IMR-90 (cell line): ENCODE data around the gene CTPS1. TPM values are rescaled to one million over a fixed set of nuclear protein-coding genes. Genes with fewer than 3 reads are reported as not detected.

Source experiments
- ATAC-seq: fragments of 200-7000 bp; cut with Tn5 transposase; 2 replicates; pipeline ENCODE4 v1.9.1; 2020; ENCODE audit warnings: low read depth, mild to moderate bottlenecking, moderate library complexity
- BruUV-seq: library from RNA; stranded (reverse); fragments of 400-500 nt; replicated peaks from 2 replicates; lab custom pipeline; 2021; lab: Mats Ljungman, UMichigan
- CTCF ChIA-PET: fragments of 300-600 bp; formaldehyde crosslinking; extraction: SDS; loops from one replicate; lab custom pipeline; 2021; ENCODE audit warnings: antibody characterized with exemption; lab: Yijun Ruan, JAX
- POLR2A ChIA-PET: fragments of 300-600 bp; sonication (Branson Sonifier 250); formaldehyde crosslinking; loops from one replicate; lab custom pipeline; 2022; ENCODE audit warnings: antibody characterized with exemption; ENCODE audit not compliant: unreplicated experiment; lab: Charles Lee
- DNase-seq: peaks from one replicate; pipeline ENCODE4 v3.0.0; 2013
- H2AFZ ChIP-seq: replicated peaks from 2 replicates; pipeline ENCODE3; 2013; ENCODE audit warnings: low read length, mild to moderate bottlenecking; ENCODE audit not compliant: poor library complexity
- H2AK5ac ChIP-seq: 2 replicates; pipeline ENCODE4 v1.6.1; 2013; ENCODE audit warnings: low read depth, low read length, inconsistent platforms
- H2AK9ac ChIP-seq: replicated peaks from 2 replicates; pipeline ENCODE3; 2013; ENCODE audit warnings: mild to moderate bottlenecking, low read depth, low read length, moderate library complexity; ENCODE audit not compliant: poor library complexity
- H2BK120ac ChIP-seq: 2 replicates; pipeline ENCODE4 v1.6.1; 2013; ENCODE audit warnings: low read depth, low read length, inconsistent platforms
- H2BK15ac ChIP-seq: 3 replicates; pipeline ENCODE4 v1.6.1; 2013; ENCODE audit warnings: low read depth, low read length, inconsistent platforms
- H2BK20ac ChIP-seq: 2 replicates; pipeline ENCODE4 v1.6.1; 2013; ENCODE audit warnings: low read depth, mild to moderate bottlenecking, inconsistent platforms, low read length, moderate library complexity
- H2BK5ac ChIP-seq: 2 replicates; pipeline ENCODE4 v1.6.1; 2013; ENCODE audit warnings: mild to moderate bottlenecking, low read depth, low read length, inconsistent platforms; ENCODE audit not compliant: poor library complexity, severe bottlenecking
- H3K14ac ChIP-seq: replicated peaks from 2 replicates; pipeline ENCODE4 v1.6.1; 2013; ENCODE audit warnings: low read depth, low read length, inconsistent platforms
- H3K18ac ChIP-seq: 2 replicates; pipeline ENCODE4 v1.6.1; 2013; ENCODE audit warnings: low read depth, low read length, control low read depth
- H3K23ac ChIP-seq: 2 replicates; pipeline ENCODE4 v1.6.1; 2013; ENCODE audit warnings: low read depth, low read length, inconsistent platforms
- H3K27ac ChIP-seq: 2 replicates; pipeline ENCODE4 v1.5.1; 2013; ENCODE audit warnings: mild to moderate bottlenecking, control low read depth, low read length; ENCODE audit not compliant: insufficient read depth
- H3K27me3 ChIP-seq: 2 replicates; pipeline ENCODE4 v1.6.1; 2013; ENCODE audit warnings: low read length; ENCODE audit not compliant: control insufficient read depth, insufficient read depth
- H3K36me3 ChIP-seq: 2 replicates; pipeline ENCODE4 v1.6.1; 2013; ENCODE audit warnings: low read length, mixed read lengths; ENCODE audit not compliant: control insufficient read depth, insufficient read depth
- H3K4ac ChIP-seq: 2 replicates; pipeline ENCODE4 v1.6.1; 2013; ENCODE audit warnings: low read depth, low read length, inconsistent platforms
- H3K4me1 ChIP-seq: 2 replicates; pipeline ENCODE4 v1.6.1; 2013; ENCODE audit warnings: low read length, mixed read lengths; ENCODE audit not compliant: control insufficient read depth, insufficient read depth
- H3K4me2 ChIP-seq: 2 replicates; pipeline ENCODE4 v1.6.1; 2013; ENCODE audit warnings: low read depth, mild to moderate bottlenecking, control low read depth, low read length, moderate library complexity
- H3K4me3 ChIP-seq: 2 replicates; pipeline ENCODE4 v1.5.1; 2013; ENCODE audit warnings: low read depth, mild to moderate bottlenecking, control low read depth, low read length, moderate library complexity; ENCODE audit not compliant: insufficient read depth
- H3K56ac ChIP-seq: 2 replicates; pipeline ENCODE4 v1.6.1; 2013; ENCODE audit warnings: low read length, inconsistent platforms; ENCODE audit not compliant: insufficient read depth; ENCODE audit errors: extremely low read depth
- H3K79me1 ChIP-seq, 2 experiments: 2 replicates each; pipeline ENCODE4 v1.6.1; 2013; ENCODE audit warnings: low read length in 2 of 2, inconsistent platforms in 1 of 2, low read depth in 1 of 2
- H3K9ac ChIP-seq: 2 replicates; pipeline ENCODE4 v1.6.1; 2013; ENCODE audit warnings: low read depth, low read length, control low read depth
- H3K9me1 ChIP-seq: 2 replicates; pipeline ENCODE4 v1.6.1; 2013; ENCODE audit warnings: low read length, inconsistent platforms; ENCODE audit not compliant: insufficient read depth
- H3K9me3 ChIP-seq: 2 replicates; pipeline ENCODE4 v1.6.1; 2013; ENCODE audit warnings: low read length; ENCODE audit not compliant: control insufficient read depth, insufficient read depth
- H4K20me1 ChIP-seq: 2 replicates; pipeline ENCODE4 v1.6.1; 2013; ENCODE audit warnings: low read length, inconsistent platforms; ENCODE audit not compliant: insufficient read depth
- H4K5ac ChIP-seq: 2 replicates; pipeline ENCODE4 v1.6.1; 2013; ENCODE audit warnings: mild to moderate bottlenecking, low read depth, low read length, control low read depth
- H4K8ac ChIP-seq, 2 experiments: 2 replicates each; pipeline ENCODE4 v1.6.1; 2013; ENCODE audit warnings: low read depth in 2 of 2, low read length in 2 of 2, control low read depth in 1 of 2, inconsistent platforms in 1 of 2
- H4K91ac ChIP-seq: 2 replicates; pipeline ENCODE4 v1.6.1; 2013; ENCODE audit warnings: low read depth, low read length, inconsistent platforms; ENCODE audit not compliant: insufficient read depth
- BHLHE40 ChIP-seq: fragments of 150-350 bp; IDR thresholded peaks from 2 replicates; pipeline ENCODE4 v1.6.1; 2016; ENCODE audit warnings: mild to moderate bottlenecking, low read depth, low read length
- CEBPB ChIP-seq: IDR thresholded peaks from 2 replicates; pipeline ENCODE4 v1.6.1; 2012; ENCODE audit warnings: low read depth, low read length, improper control_type of control experiment
- CHD1 ChIP-seq: IDR thresholded peaks from 2 replicates; pipeline ENCODE4 v1.6.1; 2012; ENCODE audit warnings: low read depth, low read length, improper control_type of control experiment
- FOS ChIP-seq: fragments of 150-350 bp; IDR thresholded peaks from 2 replicates; pipeline ENCODE4 v1.6.1; 2016; ENCODE audit warnings: low read depth, low read length
- MAFK ChIP-seq: IDR thresholded peaks from 2 replicates; pipeline ENCODE4 v1.6.1; 2012; ENCODE audit warnings: low read depth, low read length, improper control_type of control experiment
- MAZ ChIP-seq: IDR thresholded peaks from 2 replicates; pipeline ENCODE4 v1.6.1; 2012; ENCODE audit warnings: low read depth, mild to moderate bottlenecking, low read length, improper control_type of control experiment, moderate library complexity, borderline replicate concordance
- MXI1 ChIP-seq: IDR thresholded peaks from 2 replicates; pipeline ENCODE4 v1.6.1; 2012; ENCODE audit warnings: low read depth, mild to moderate bottlenecking, low read length, moderate library complexity, borderline replicate concordance
- NFE2L2 ChIP-seq: fragments of 150-350 bp; IDR thresholded peaks from 2 replicates; pipeline ENCODE4 v1.6.1; 2016; ENCODE audit warnings: low read depth, mild to moderate bottlenecking, low read length
- POLR2A ChIP-seq: IDR thresholded peaks from 2 replicates; pipeline ENCODE4 v1.6.1; 2012; ENCODE audit warnings: mild to moderate bottlenecking, low read depth, low read length
- RAD21 ChIP-seq: IDR thresholded peaks from 2 replicates; pipeline ENCODE4 v1.6.1; 2012; ENCODE audit warnings: low read length, improper control_type of control experiment
- RCOR1 ChIP-seq: IDR thresholded peaks from 2 replicates; pipeline ENCODE4 v1.6.1; 2012; ENCODE audit warnings: mild to moderate bottlenecking, low read length, improper control_type of control experiment; ENCODE audit not compliant: insufficient replicate concordance
- RFX5 ChIP-seq: IDR thresholded peaks from 2 replicates; pipeline ENCODE4 v1.8.0; 2012; ENCODE audit warnings: low read depth, mild to moderate bottlenecking, low read length, moderate library complexity
- SMC3 ChIP-seq: fragments of 150-350 bp; IDR thresholded peaks from 2 replicates; pipeline ENCODE4 v1.6.1; 2016; ENCODE audit warnings: low read depth, mild to moderate bottlenecking, antibody characterized with exemption, low read length, moderate library complexity
- WGBS, 2 experiments: methylation state at CpG; one replicate each; pipeline versions ENCODE4 v1.1.5 to v1.1.7; 2013; ENCODE audit warnings: missing lambda C conversion rate in 2 of 2; ENCODE audit not compliant: insufficient read length in 1 of 2; ENCODE audit errors: extremely low coverage in 2 of 2; 5-methylcytosine and 5-hydroxymethylcytosine counted together
- dilution Hi-C: fragments of 300-500 bp; cut with HindIII; formaldehyde crosslinking; loops from one replicate; pipeline ENCODE4 v1.14.3; 2018; ENCODE audit warnings: low sequenced_read_pairs; ENCODE audit not compliant: unreplicated experiment
- in situ Hi-C: fragments of 300-500 bp; cut with MboI; formaldehyde crosslinking; loops from 3 replicates; pipeline ENCODE4 v1.14.3; 2019; ENCODE audit warnings: low sequenced_read_pairs, inconsistent platforms, mixed read lengths
- intact Hi-C: fragments of 100-400 bp; cut with micrococcal nuclease; formaldehyde crosslinking; loops from 2 replicates; pipeline ENCODE4 v1.10.0; 2022
- polyA plus RNA-seq, 3 experiments: library from polyadenylated mRNA; depleted of rRNA; stranded (reverse); fragments of >200 nt; gene quantifications; 2 replicates each; pipeline ENCODE4 v1.2.3, GENCODE V29; 2012; ENCODE audit warnings: low replicate concordance in 1 of 3
- total RNA-seq: library from RNA; depleted of rRNA; stranded (reverse); fragments of >200 nt; gene quantifications from 2 replicates; pipeline ENCODE4 v1.2.3, GENCODE V29; 2012
- TF ChIP-seq, protein P1 (sequence below): fragments of 150-350 bp; IDR thresholded peaks from 2 replicates; pipeline ENCODE4 v1.6.1; 2017; ENCODE audit warnings: mild to moderate bottlenecking, antibody characterized with exemption, low read length, low read depth
- TF ChIP-seq, protein P2 (sequence below): fragments of 150-350 bp; IDR thresholded peaks from 2 replicates; pipeline ENCODE4 v1.6.1; 2016; ENCODE audit warnings: low read depth, mild to moderate bottlenecking, low read length, moderate library complexity, borderline replicate concordance
- TF ChIP-seq, protein P3 (sequence below): conservative IDR thresholded peaks from 2 replicates; pipeline ENCODE4 v1.5.1; 2012; ENCODE audit warnings: mild to moderate bottlenecking, low read depth, low read length, improper control_type of control experiment

The CTPS1 gene
- total and polyA plus RNA-seq, 2 of the 4 experiments (the other 2 are of a cell fraction), result 40.4 to 41.0 TPM

DNA sequence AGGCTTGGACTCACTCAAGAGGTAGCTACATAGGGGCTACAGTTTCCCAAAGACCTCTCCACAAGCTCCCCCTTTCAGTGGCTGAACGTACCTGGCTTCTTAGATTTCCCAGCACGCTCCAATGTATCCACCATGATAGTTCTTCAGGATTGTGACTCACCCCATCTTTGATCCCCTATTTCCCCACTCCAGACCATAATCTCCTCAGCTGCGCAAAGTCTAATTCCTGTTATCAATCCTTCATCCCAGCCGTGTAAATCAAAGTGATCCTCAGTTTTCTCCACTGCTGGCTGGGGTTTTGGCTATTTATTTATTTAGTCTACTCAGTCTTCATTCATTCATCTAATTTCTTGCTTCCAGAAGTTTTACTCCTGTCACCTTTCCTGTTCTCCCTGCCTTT lies 13.1 kb upstream of the CTPS1 start:
- intact Hi-C loops (no loop called here), in situ Hi-C loops (loop anchor here (25.0 kb wide), 1 partner anchor 329 kb away; no protein-coding TSS in a partner anchor), dilution Hi-C loops (no loop called here)
- H2BK20ac ChIP-seq, result peak overlapping the region; percentile 89
- H2BK5ac ChIP-seq, result no peak overlapping the region
- H3K14ac ChIP-seq, result peak overlapping the region; percentile 67; the same call in 1 of the 2 replicates
- no peaks in the 10 kb centered on the region for H3K36me3 ChIP-seq
- DNase-seq (no peak), ATAC-seq (no peak)
- H2AFZ ChIP-seq, result peak overlapping the region; percentile 27
- no peak overlapping the region for H3K4me2 ChIP-seq
- no peaks in the 10 kb centered on the region for H3K79me1 ChIP-seq
- peak overlapping the region; percentile 70 for H4K91ac ChIP-seq
- H2AK5ac ChIP-seq, result peak overlapping the region; percentile 68
- H2AK9ac ChIP-seq, result no peak overlapping the region
- peak overlapping the region; percentile 14 to 64; a peak in 3 of 4 replicates for H4K8ac ChIP-seq
- H3K4ac ChIP-seq, result peak overlapping the region; percentile 90
- no peak overlapping the region; the same call in none of the 2 replicates for H4K5ac ChIP-seq
- H3K9me3 ChIP-seq, result no peaks in the 10 kb centered on the region
- H3K9me1 ChIP-seq, result peaks cover 11% of the 10 kb centered on the region; the same call in 1 of the 2 replicates
- CTCF ChIA-PET, result interaction anchor here (0.6 to 1.1 kb wide), 2 partner anchors 12 to 14 kb away, joined by 3 read pairs; no protein-coding TSS in a partner anchor
- no peaks in the 10 kb centered on the region for H3K27me3 ChIP-seq
- H2BK120ac ChIP-seq, result peak overlapping the region; percentile 90
- H3K4me3 ChIP-seq, result no peak overlapping the region
- POLR2A ChIA-PET, result no interaction called here
- no peak overlapping the region for H3K23ac ChIP-seq
- H3K27ac ChIP-seq, result no peak overlapping the region; the same call in 1 of the 2 replicates
- H2BK15ac ChIP-seq, result peak overlapping the region; percentile 89; the same call in 2 of the 3 replicates
- no CpG with 5 or more reads among the region's 4 CpGs for WGBS, 2 experiments
- TF ChIP-seq BHLHE40, result no peak
- TF ChIP-seq, protein P1, sequence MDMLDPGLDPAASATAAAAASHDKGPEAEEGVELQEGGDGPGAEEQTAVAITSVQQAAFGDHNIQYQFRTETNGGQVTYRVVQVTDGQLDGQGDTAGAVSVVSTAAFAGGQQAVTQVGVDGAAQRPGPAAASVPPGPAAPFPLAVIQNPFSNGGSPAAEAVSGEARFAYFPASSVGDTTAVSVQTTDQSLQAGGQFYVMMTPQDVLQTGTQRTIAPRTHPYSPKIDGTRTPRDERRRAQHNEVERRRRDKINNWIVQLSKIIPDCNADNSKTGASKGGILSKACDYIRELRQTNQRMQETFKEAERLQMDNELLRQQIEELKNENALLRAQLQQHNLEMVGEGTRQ, result no peak
- TF ChIP-seq CHD1, result no peak
- no peak for TF ChIP-seq MAZ
- TF ChIP-seq MAFK, result no peak
- no peak for TF ChIP-seq FOS
- TF ChIP-seq RAD21, result no peak
- TF ChIP-seq, protein P2, sequence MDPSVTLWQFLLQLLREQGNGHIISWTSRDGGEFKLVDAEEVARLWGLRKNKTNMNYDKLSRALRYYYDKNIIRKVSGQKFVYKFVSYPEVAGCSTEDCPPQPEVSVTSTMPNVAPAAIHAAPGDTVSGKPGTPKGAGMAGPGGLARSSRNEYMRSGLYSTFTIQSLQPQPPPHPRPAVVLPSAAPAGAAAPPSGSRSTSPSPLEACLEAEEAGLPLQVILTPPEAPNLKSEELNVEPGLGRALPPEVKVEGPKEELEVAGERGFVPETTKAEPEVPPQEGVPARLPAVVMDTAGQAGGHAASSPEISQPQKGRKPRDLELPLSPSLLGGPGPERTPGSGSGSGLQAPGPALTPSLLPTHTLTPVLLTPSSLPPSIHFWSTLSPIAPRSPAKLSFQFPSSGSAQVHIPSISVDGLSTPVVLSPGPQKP, result no peak
- TF ChIP-seq, protein P3, sequence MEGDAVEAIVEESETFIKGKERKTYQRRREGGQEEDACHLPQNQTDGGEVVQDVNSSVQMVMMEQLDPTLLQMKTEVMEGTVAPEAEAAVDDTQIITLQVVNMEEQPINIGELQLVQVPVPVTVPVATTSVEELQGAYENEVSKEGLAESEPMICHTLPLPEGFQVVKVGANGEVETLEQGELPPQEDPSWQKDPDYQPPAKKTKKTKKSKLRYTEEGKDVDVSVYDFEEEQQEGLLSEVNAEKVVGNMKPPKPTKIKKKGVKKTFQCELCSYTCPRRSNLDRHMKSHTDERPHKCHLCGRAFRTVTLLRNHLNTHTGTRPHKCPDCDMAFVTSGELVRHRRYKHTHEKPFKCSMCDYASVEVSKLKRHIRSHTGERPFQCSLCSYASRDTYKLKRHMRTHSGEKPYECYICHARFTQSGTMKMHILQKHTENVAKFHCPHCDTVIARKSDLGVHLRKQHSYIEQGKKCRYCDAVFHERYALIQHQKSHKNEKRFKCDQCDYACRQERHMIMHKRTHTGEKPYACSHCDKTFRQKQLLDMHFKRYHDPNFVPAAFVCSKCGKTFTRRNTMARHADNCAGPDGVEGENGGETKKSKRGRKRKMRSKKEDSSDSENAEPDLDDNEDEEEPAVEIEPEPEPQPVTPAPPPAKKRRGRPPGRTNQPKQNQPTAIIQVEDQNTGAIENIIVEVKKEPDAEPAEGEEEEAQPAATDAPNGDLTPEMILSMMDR, result no peak
- no peak for TF ChIP-seq NFE2L2
- TF ChIP-seq SMC3, result no peak
- TF ChIP-seq MXI1, result no peak
- TF ChIP-seq POLR2A, result no peak
- no peak for TF ChIP-seq CEBPB
- no peak for TF ChIP-seq RCOR1
- no peak for TF ChIP-seq RFX5
- no peak overlapping the region for H3K56ac ChIP-seq
- H3K18ac ChIP-seq, result peak overlapping the region; percentile 31; the same call in 1 of the 2 replicates
- no peaks in the 10 kb centered on the region for H4K20me1 ChIP-seq
- no peak overlapping the region for H3K9ac ChIP-seq
- H3K4me1 ChIP-seq, result peaks cover 3% of the 10 kb centered on the region
- BruUV-seq, result no TSS peak
